Upper lobe of left lung (tissue), 6 donors: Measurements from ENCODE around the gene MYOC. TPM values are rescaled to one million over a fixed set of nuclear protein-coding genes. Genes with fewer than 3 reads are reported as not detected.

ENCODE experiments used
- ATAC-seq, 2 donors: fragments of 200-7000 bp; cut with Tn5 transposase; one replicate each; pipeline ENCODE4 v1.9.1; 2022; ENCODE audit warnings: mild to moderate bottlenecking in 2 of 2, moderate library complexity in 2 of 2; ENCODE audit not compliant: low FRiP score in 2 of 2
- DNase-seq, 2 donors: peaks; one replicate each; pipeline ENCODE4 v3.0.0-alpha.2; 2019 to 2020
- H3K27ac ChIP-seq, 4 donors: fragments of 200-600 bp; sonication (generic); one replicate each; pipeline ENCODE4 v1.5.1; 2016 to 2019
- H3K27me3 ChIP-seq, 4 donors: fragments of 200-600 bp; sonication (generic); one replicate each; pipeline ENCODE4 v1.5.1; 2017 to 2019
- H3K36me3 ChIP-seq, 4 donors: fragments of 200-600 bp; sonication (generic); one replicate each; pipeline ENCODE4 v1.5.1; 2016 to 2019
- H3K4me1 ChIP-seq, 4 donors: fragments of 200-600 bp; sonication (generic); one replicate each; pipeline ENCODE4 v1.5.1; 2018 to 2019
- H3K4me3 ChIP-seq, 4 donors: fragments of 200-600 bp; sonication (generic); one replicate each; pipeline ENCODE4 v1.5.1; 2017 to 2019; ENCODE audit warnings: mild to moderate bottlenecking in 2 of 4, moderate library complexity in 1 of 4
- H3K9me3 ChIP-seq, 4 donors: fragments of 200-600 bp; sonication (generic); one replicate each; pipeline ENCODE4 v1.5.1; 2018 to 2019
- CTCF ChIP-seq, 6 experiments: fragments of 450-650 bp in 4 of 6; fragments of 200-600 bp in 2 of 6; sonication (generic) in 2 of 6; IDR thresholded peaks; one replicate each; pipeline ENCODE4 v1.5.1; 2016 to 2019; ENCODE audit warnings: antibody characterized with exemption in 6 of 6
- EP300 ChIP-seq, 4 donors: sonication (generic); formaldehyde crosslinking; IDR thresholded peaks; one replicate each; pipeline ENCODE4 v1.5.1; 2017; ENCODE audit warnings: antibody characterized with exemption in 4 of 4, control low read depth in 2 of 4
- POLR2A ChIP-seq, 4 donors: fragments of 450-650 bp; IDR thresholded peaks; one replicate each; pipeline ENCODE4 v1.5.1; 2016 to 2017; ENCODE audit warnings: antibody characterized with exemption in 4 of 4, mild to moderate bottlenecking in 2 of 4
- POLR2AphosphoS5 ChIP-seq, 2 donors: sonication (generic); formaldehyde crosslinking; IDR thresholded peaks; one replicate each; pipeline ENCODE4 v1.5.1; 2017; ENCODE audit warnings: antibody characterized with exemption in 2 of 2
- WGBS, 2 donors: methylation state at CpG; one replicate each; pipeline ENCODE4 v1.1.5; 2017 to 2018; 5-methylcytosine and 5-hydroxymethylcytosine counted together
- total RNA-seq, 6 donors: library from RNA; depleted of rRNA in 4 of 6; stranded (reverse); fragments of >200 nt in 4 of 6; gene quantifications; one replicate each; pipeline versions ENCODE4 v1.1.0 to v1.2.1, GENCODE V29; 2016 to 2021
- donor health status: DM: no; HTN: no; CAD: no; lungs with moderate emphysema.
- donor health status: DM: no; HTN: yes; CAD: no; lungs with severe emphysema.

Gene MYOC
- total RNA-seq, 6 donors from 2014 or later: 0.33 to 1.7 (median 1.2) TPM; not detected in 1

- no peak overlapping the region for H3K4me3 ChIP-seq
Observed at GRCh38 chr1:171653796-171654195, 1.3 kb upstream of the MYOC start.

GRCh38 chr1:171646249-171646560 is 6.3 kb downstream of the MYOC start:
- 44 to 67% methylated on average over 1 of the region's 1 CpG for WGBS, 2 donors
- no peaks in the 10 kb centered on the region for H3K9me3 ChIP-seq
- no peak overlapping the region for H3K27ac ChIP-seq
- no peak for ATAC-seq
- H3K36me3 ChIP-seq: no peaks in the 10 kb centered on the region
- peaks cover 4 to 12% (median 6%) of the 10 kb centered on the region in 4 donors for H3K4me1 ChIP-seq
- no peak for DNase-seq
- no peak for TF ChIP-seq POLR2A (IDR thresholded peaks at IDR 0.05)
- no peak for TF ChIP-seq CTCF (IDR thresholded peaks at IDR 0.05)
- no peak for TF ChIP-seq EP300 (IDR thresholded peaks at IDR 0.05)
- no peak overlapping the region for H3K4me3 ChIP-seq
- H3K27me3 ChIP-seq: no peaks in the 10 kb centered on the region

More at GRCh38 chr1:171653796-171654195, 1.3 kb upstream of the MYOC start:
- WGBS, 2 donors: 42 to 52% methylated on average over 1 of the region's 1 CpG
- H3K27ac ChIP-seq: peak overlapping the region; percentile 64 to 81 (median 68)
- H3K4me1 ChIP-seq: peaks cover 13 to 21% (median 19%) of the 10 kb centered on the region in 4 donors
- no peak for DNase-seq
- no peak for TF ChIP-seq POLR2A (IDR thresholded peaks at IDR 0.05)
- no peak for TF ChIP-seq EP300 (IDR thresholded peaks at IDR 0.05)
- no peak for TF ChIP-seq CTCF (IDR thresholded peaks at IDR 0.05)
- no peak for TF ChIP-seq POLR2AphosphoS5 (IDR thresholded peaks at IDR 0.05)
- H3K9me3 ChIP-seq: no peaks in the 10 kb centered on the region
- H3K27me3 ChIP-seq: no peaks in the 10 kb centered on the region
- no peaks in the 10 kb centered on the region for H3K36me3 ChIP-seq
- ATAC-seq: no peak

GRCh38 chr1:171645553-171646248 is 6.8 kb downstream of the MYOC start:
- Histone ChIP-seq H3K36me3 (no peaks in the 10 kb centered on the region), H3K9me3 (no peaks in the 10 kb centered on the region), H3K27me3 (no peaks in the 10 kb centered on the region), H3K4me1 (peaks cover 4 to 12% (median 6%) of the 10 kb centered on the region in 4 donors), H3K4me3 (no peak overlapping the region), H3K27ac (peak overlapping the region in 1 of 4 donors; percentile 22)
- no peak for DNase-seq
- TF ChIP-seq EP300 (IDR thresholded peaks at IDR 0.05): no peak
- peak; percentile 34 to 88 for ATAC-seq
- WGBS, 2 donors: 70 to 77% methylated on average over 8 of the region's 8 CpGs

GRCh38 chr1:171644805-171645483 is 7.5 kb downstream of the MYOC start:
- peak overlapping the region in 1 of 4 donors; percentile 22 for H3K27ac ChIP-seq
- no peaks in the 10 kb centered on the region for H3K27me3 ChIP-seq
- H3K36me3 ChIP-seq: no peaks in the 10 kb centered on the region
- ATAC-seq (peak; percentile 88 to 89), DNase-seq (peak; percentile 31 to 71)
- WGBS, 2 donors: 17 to 21% methylated on average over 9 to 15 of the region's 15 CpGs
- peaks cover 4 to 12% (median 7%) of the 10 kb centered on the region in 4 donors for H3K4me1 ChIP-seq
- TF ChIP-seq CTCF (IDR thresholded peaks at IDR 0.05): peak; percentile 65 to 76 (median 74)
- TF ChIP-seq POLR2A (IDR thresholded peaks at IDR 0.05): no peak
- H3K4me3 ChIP-seq: no peak overlapping the region
- no peaks in the 10 kb centered on the region for H3K9me3 ChIP-seq

GRCh38 chr1:171643156-171643555 is 9.3 kb downstream of the MYOC start:
- H3K4me3 ChIP-seq: no peak overlapping the region
- DNase-seq (no peak), ATAC-seq (no peak)
- WGBS, 2 donors: 57 to 65% methylated on average over 3 to 7 of the region's 8 CpGs
- no peaks in the 10 kb centered on the region for H3K36me3 ChIP-seq
- H3K9me3 ChIP-seq: no peaks in the 10 kb centered on the region
- H3K27me3 ChIP-seq: no peaks in the 10 kb centered on the region
- no peak for TF ChIP-seq EP300 (IDR thresholded peaks at IDR 0.05)
- TF ChIP-seq POLR2AphosphoS5 (IDR thresholded peaks at IDR 0.05): no peak
- no peak for TF ChIP-seq CTCF (IDR thresholded peaks at IDR 0.05)
- no peak for TF ChIP-seq POLR2A (IDR thresholded peaks at IDR 0.05)
- peaks cover 4 to 12% (median 8%) of the 10 kb centered on the region in 4 donors for H3K4me1 ChIP-seq
- H3K27ac ChIP-seq: no peak overlapping the region
